ENCODE data around the gene BCOR. TPM values are rescaled to one million over a fixed set of nuclear protein-coding genes. Genes with fewer than 3 reads are reported as not detected.
A peak's percentile ranks its signal among the peaks of the same experiment; 100 is the strongest.

Gene BCOR
- total and polyA plus RNA-seq, 9 of the 15 experiments (the other 6 are each of a cell fraction or from before 2014, with no cell fraction given) = 27.5 to 113 (median 37.6) TPM

DNA sequence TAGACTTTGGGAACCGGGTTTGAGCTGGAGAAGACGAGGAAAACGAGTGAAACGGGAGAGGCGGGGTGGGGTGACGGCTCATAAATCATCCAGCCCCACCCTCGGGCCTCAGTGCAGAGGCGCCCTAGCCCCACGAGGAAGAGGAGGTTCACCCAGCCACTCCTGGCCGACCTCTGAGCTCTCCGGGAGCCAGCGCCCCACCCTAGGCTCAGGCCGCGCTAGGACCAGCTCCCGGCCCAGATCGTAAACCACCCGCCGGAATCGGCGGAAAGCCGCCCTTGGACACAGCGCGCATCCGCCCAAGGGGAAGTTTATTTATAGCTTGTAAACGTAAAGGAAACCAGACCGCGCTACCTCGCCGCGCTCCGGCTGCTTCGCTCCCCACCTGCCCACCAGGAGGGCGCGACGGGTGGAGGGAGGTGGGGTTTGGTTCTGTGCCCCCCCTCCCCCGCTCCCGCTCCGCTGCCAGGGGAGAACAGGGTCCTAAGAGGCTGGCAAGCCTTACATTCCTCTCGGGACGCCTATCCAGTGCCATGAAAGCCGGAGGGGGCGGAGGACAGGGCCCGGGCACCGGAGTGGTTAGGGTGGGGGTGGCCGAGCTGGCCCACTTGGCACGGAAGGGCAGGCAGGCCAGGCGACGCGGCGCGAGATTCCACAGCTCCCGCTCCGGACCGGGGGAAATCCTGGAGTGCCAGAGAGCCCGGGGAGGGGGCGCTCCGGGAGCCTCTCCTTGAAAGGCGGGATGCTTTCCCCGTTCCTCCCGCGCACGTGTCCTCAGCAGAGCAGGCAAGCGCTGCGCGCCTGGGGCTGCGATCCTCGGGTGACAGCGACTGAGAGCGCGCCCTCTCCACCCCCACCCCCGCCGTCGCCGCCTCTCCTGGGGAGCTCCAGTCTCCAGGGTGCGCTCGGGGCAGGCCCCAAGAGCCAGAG lies 84.2 kb downstream of the BCOR start (continued):
- TF ChIP-seq, protein P1, sequence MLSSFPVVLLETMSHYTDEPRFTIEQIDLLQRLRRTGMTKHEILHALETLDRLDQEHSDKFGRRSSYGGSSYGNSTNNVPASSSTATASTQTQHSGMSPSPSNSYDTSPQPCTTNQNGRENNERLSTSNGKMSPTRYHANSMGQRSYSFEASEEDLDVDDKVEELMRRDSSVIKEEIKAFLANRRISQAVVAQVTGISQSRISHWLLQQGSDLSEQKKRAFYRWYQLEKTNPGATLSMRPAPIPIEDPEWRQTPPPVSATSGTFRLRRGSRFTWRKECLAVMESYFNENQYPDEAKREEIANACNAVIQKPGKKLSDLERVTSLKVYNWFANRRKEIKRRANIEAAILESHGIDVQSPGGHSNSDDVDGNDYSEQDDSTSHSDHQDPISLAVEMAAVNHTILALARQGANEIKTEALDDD (IDR thresholded peaks at IDR 0.05) = no peak
- TF ChIP-seq ZNF41 (CRISPR knock-in tag; conservative IDR thresholded peaks at IDR 0.05) = no peak
- TF ChIP-seq NFE2L1 (tag; IDR thresholded peaks at IDR 0.05; ENCODE audit: borderline replicate concordance, low read depth) = no peak
- no peak for TF ChIP-seq SRSF7 (optimal IDR thresholded peaks at IDR 0.05; ENCODE audit: low read depth, low read length)
- no peak for TF ChIP-seq TAL1 (IDR thresholded peaks at IDR 0.05)
- no peak for TF ChIP-seq NR2C1 (IDR thresholded peaks at IDR 0.05)
- TF ChIP-seq NR2C1 (tag; IDR thresholded peaks at IDR 0.05) = no peak
- no peak for TF ChIP-seq FOXP1 (CRISPR knock-in tag; IDR thresholded peaks at IDR 0.05)
- peak; percentile 31; the same call in 1 of the 2 replicates for TF ChIP-seq POLR2AphosphoS5 (IDR thresholded peaks at IDR 0.05; ENCODE audit: control insufficient read depth, insufficient read depth, low read depth, low read length)
- TF ChIP-seq, protein P2, sequence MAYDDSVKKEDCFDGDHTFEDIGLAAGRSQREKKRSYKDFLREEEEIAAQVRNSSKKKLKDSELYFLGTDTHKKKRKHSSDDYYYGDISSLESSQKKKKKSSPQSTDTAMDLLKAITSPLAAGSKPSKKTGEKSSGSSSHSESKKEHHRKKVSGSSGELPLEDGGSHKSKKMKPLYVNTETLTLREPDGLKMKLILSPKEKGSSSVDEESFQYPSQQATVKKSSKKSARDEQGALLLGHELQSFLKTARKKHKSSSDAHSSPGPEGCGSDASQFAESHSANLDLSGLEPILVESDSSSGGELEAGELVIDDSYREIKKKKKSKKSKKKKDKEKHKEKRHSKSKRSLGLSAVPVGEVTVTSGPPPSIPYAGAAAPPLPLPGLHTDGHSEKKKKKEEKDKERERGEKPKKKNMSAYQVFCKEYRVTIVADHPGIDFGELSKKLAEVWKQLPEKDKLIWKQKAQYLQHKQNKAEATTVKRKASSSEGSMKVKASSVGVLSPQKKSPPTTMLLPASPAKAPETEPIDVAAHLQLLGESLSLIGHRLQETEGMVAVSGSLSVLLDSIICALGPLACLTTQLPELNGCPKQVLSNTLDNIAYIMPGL (CRISPR knock-in tag; IDR thresholded peaks at IDR 0.05) = no peak
- no peak for TF ChIP-seq SP2 (IDR thresholded peaks at IDR 0.05; ENCODE audit: extremely low read depth, low read depth, low read length, poor library complexity, severe bottlenecking)
- TF ChIP-seq POU5F1 (IDR thresholded peaks at IDR 0.05; ENCODE audit: borderline replicate concordance, low read depth, low read length, partially characterized antibody) = no peak
- no peak for TF ChIP-seq CBFA2T2 (conservative IDR thresholded peaks at IDR 0.05)
- TF ChIP-seq, protein P3, sequence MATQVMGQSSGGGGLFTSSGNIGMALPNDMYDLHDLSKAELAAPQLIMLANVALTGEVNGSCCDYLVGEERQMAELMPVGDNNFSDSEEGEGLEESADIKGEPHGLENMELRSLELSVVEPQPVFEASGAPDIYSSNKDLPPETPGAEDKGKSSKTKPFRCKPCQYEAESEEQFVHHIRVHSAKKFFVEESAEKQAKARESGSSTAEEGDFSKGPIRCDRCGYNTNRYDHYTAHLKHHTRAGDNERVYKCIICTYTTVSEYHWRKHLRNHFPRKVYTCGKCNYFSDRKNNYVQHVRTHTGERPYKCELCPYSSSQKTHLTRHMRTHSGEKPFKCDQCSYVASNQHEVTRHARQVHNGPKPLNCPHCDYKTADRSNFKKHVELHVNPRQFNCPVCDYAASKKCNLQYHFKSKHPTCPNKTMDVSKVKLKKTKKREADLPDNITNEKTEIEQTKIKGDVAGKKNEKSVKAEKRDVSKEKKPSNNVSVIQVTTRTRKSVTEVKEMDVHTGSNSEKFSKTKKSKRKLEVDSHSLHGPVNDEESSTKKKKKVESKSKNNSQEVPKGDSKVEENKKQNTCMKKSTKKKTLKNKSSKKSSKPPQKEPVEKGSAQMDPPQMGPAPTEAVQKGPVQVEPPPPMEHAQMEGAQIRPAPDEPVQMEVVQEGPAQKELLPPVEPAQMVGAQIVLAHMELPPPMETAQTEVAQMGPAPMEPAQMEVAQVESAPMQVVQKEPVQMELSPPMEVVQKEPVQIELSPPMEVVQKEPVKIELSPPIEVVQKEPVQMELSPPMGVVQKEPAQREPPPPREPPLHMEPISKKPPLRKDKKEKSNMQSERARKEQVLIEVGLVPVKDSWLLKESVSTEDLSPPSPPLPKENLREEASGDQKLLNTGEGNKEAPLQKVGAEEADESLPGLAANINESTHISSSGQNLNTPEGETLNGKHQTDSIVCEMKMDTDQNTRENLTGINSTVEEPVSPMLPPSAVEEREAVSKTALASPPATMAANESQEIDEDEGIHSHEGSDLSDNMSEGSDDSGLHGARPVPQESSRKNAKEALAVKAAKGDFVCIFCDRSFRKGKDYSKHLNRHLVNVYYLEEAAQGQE (IDR thresholded peaks at IDR 0.05; ENCODE audit: borderline replicate concordance) = no peak
- TF ChIP-seq, protein P3 (CRISPR knock-in tag; IDR thresholded peaks at IDR 0.05; ENCODE audit: low read depth) = no peak
- TF ChIP-seq STAT5A (IDR thresholded peaks at IDR 0.05; ENCODE audit: borderline replicate concordance, low read length) = no peak
- no peak for TF ChIP-seq NBN (IDR thresholded peaks at IDR 0.05; ENCODE audit: low read depth)
